Mucosa of rectum (tissue), 2 donors: ENCODE data around the gene ZNF587B.
"Not testable (repeated sequence)": the region's sequence is repeated elsewhere in the genome, so short reads cannot be mapped to it uniquely, and the experiment has no call there.

Experiments
- H3K27ac ChIP-seq, 2 donors: one replicate each; pipeline ENCODE4 v1.7.0; 2013; ENCODE audit warnings: inconsistent platforms in 2 of 2, low read depth in 2 of 2, low read length in 2 of 2
- H3K27me3 ChIP-seq, 2 donors: one replicate each; pipeline ENCODE4 v1.7.0; 2013; ENCODE audit warnings: low read length in 2 of 2; ENCODE audit not compliant: control insufficient read depth in 2 of 2, insufficient read depth in 2 of 2
- H3K36me3 ChIP-seq, 2 donors: one replicate each; pipeline ENCODE4 v1.7.0; 2013; ENCODE audit warnings: low read length in 2 of 2; ENCODE audit not compliant: control insufficient read depth in 2 of 2, insufficient read depth in 2 of 2
- H3K4me1 ChIP-seq, 2 donors: one replicate each; pipeline ENCODE4 v1.7.0; 2013; ENCODE audit warnings: low read length in 2 of 2, mild to moderate bottlenecking in 1 of 2; ENCODE audit not compliant: control insufficient read depth in 2 of 2, insufficient read depth in 2 of 2
- H3K4me3 ChIP-seq, 2 donors: one replicate each; pipeline ENCODE4 v1.7.0; 2013; ENCODE audit warnings: low read length in 2 of 2
- H3K9ac ChIP-seq, 2 donors: one replicate each; pipeline ENCODE4 v1.7.0; 2013; ENCODE audit warnings: low read length in 2 of 2, low read depth in 1 of 2, mild to moderate bottlenecking in 1 of 2
- H3K9me3 ChIP-seq, 2 donors: one replicate each; pipeline ENCODE4 v1.7.0; 2013; ENCODE audit warnings: low read length in 2 of 2; ENCODE audit not compliant: control insufficient read depth in 2 of 2
- donor health status: healthy.
- donor health status: Normal muscosa, but diverticular disease.

ZNF587B gene

GRCh38 chr19:57830071-57830602 is at the start of gene ZNF587B:
Gene ZNF587B (plus strand): TSS chr19:57830299. CDS start chr19:57830529, 230 bp downstream.
- Histone ChIP-seq H3K27me3 (no peaks in the 10 kb centered on the region), H3K4me1 (peaks cover 0 to 3% of the 10 kb centered on the region in 2 donors), H3K36me3 (no peaks in the 10 kb centered on the region), H3K27ac (no peak within 1 kb of the TSS), H3K9ac (no peak within 1 kb of the TSS), H3K4me3 (peak within 1 kb of the TSS; percentile 32 to 40), H3K9me3 (no peaks in the 10 kb centered on the region)

DNA sequence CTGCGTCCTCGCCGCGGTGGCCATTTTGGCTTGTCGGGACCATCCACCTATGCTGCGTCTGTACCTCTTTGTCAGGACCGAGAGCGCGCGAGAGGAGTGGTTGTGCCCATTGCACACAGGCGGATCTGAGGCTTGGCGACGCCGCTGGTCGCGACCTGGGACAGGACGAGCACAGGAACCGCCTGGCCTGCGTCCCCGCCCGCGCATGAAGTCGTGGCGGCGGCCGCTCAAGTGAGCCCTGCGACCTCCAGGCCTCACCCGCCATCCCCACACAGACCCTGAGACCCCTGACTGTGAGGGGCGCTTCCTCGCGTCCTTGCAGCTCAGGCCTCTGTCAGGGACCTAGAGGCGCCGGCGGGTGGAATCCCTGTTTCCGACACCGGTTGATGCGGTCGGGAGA is 43.8 kb upstream of the ZNF587B start:
- H3K36me3 ChIP-seq, result peaks cover 11 to 24% of the 10 kb centered on the region in 2 donors
- H3K27me3 ChIP-seq, result no peaks in the 10 kb centered on the region
- H3K4me3 ChIP-seq, result peak overlapping the region in 1 of 2 donors; percentile 5
- H3K4me1 ChIP-seq, result no peaks in the 10 kb centered on the region
- H3K9me3 ChIP-seq, result peaks cover 10 to 14% of the 10 kb centered on the region in 2 donors
- H3K9ac ChIP-seq, result no peak overlapping the region
- no peak overlapping the region for H3K27ac ChIP-seq

GRCh38 chr19:57786906-57787305 is 43.2 kb upstream of the ZNF587B start:
- no peak overlapping the region for H3K9ac ChIP-seq
- no peak overlapping the region for H3K27ac ChIP-seq
- peaks cover 10 to 13% of the 10 kb centered on the region in 2 donors for H3K9me3 ChIP-seq
- H3K36me3 ChIP-seq, result peaks cover 12 to 26% of the 10 kb centered on the region in 2 donors
- no peaks in the 10 kb centered on the region for H3K4me1 ChIP-seq
- H3K27me3 ChIP-seq, result no peaks in the 10 kb centered on the region
- H3K4me3 ChIP-seq, result no peak overlapping the region

DNA sequence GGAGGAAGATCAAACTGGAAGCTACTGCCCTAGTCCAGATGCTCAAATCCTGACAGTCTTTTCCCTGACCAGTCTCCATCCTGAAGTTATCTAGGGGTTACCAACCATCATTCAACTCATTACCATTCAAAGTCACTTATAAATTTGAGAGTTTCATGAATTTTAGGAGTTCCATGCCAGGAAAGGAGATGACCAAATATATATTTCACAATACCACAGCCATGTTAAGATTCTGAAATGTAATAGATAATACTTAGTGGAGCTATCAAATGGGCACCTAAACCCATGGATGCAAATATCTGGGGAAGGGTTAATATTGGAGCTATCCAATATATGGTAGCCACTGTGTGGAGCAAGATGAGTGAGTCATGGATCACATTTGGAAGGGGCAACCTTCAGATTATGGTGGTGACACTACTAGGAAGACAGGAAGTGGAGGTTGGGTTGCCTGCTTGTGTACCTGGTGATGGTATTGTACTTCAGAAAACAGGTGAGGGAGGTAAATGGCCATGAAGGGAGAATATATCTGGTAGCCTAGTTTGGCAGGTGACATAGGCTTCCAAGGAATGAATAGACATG is 41.9 kb upstream of the ZNF587B start:
- H3K4me3 ChIP-seq, result no peak overlapping the region
- no peak overlapping the region for H3K27ac ChIP-seq
- peaks cover 17 to 29% of the 10 kb centered on the region in 2 donors for H3K36me3 ChIP-seq
- H3K4me1 ChIP-seq, result no peaks in the 10 kb centered on the region
- peaks cover 10 to 13% of the 10 kb centered on the region in 2 donors for H3K9me3 ChIP-seq
- H3K27me3 ChIP-seq, result no peaks in the 10 kb centered on the region
- H3K9ac ChIP-seq, result no peak overlapping the region

GRCh38 chr19:57789288-57789687 is 40.8 kb upstream of the ZNF587B start:
- no peak overlapping the region for H3K9ac ChIP-seq
- H3K27ac ChIP-seq, result no peak overlapping the region
- H3K4me1 ChIP-seq, result no peaks in the 10 kb centered on the region
- peaks cover 10 to 13% of the 10 kb centered on the region in 2 donors for H3K9me3 ChIP-seq
- no peak overlapping the region for H3K4me3 ChIP-seq
- H3K36me3 ChIP-seq, result peaks cover 17 to 29% of the 10 kb centered on the region in 2 donors
- H3K27me3 ChIP-seq, result no peaks in the 10 kb centered on the region

- H3K9me3 ChIP-seq, H3K4me1 ChIP-seq, H3K27me3 ChIP-seq, H3K4me3 ChIP-seq, H3K9ac ChIP-seq, H3K27ac ChIP-seq: not testable (repeated sequence)
- peaks cover 15 to 16% of the 10 kb centered on the region in 2 donors for H3K36me3 ChIP-seq
Measured at GRCh38 chr19:57796580-57796979, 33.5 kb upstream of the ZNF587B start.

GRCh38 chr19:57800696-57801095 is 29.4 kb upstream of the ZNF587B start:
- Histone ChIP-seq H3K4me3 (no peak overlapping the region), H3K27ac (no peak overlapping the region), H3K27me3 (no peaks in the 10 kb centered on the region), H3K9ac (no peak overlapping the region), H3K9me3 (no peaks in the 10 kb centered on the region), H3K4me1 (peaks cover 11 to 22% of the 10 kb centered on the region in 2 donors), H3K36me3 (peaks cover 5% of the 10 kb centered on the region in 2 donors)

- peaks cover 12 to 22% of the 10 kb centered on the region in 2 donors for H3K4me1 ChIP-seq
- peak overlapping the region in 1 of 2 donors; percentile 6 for H3K27ac ChIP-seq
- H3K27me3 ChIP-seq, result no peaks in the 10 kb centered on the region
- no peak overlapping the region for H3K4me3 ChIP-seq
- no peaks in the 10 kb centered on the region for H3K36me3 ChIP-seq
- H3K9ac ChIP-seq, result no peak overlapping the region
- no peaks in the 10 kb centered on the region for H3K9me3 ChIP-seq
Measured at GRCh38 chr19:57802269-57802668, 27.8 kb upstream of the ZNF587B start.

DNA sequence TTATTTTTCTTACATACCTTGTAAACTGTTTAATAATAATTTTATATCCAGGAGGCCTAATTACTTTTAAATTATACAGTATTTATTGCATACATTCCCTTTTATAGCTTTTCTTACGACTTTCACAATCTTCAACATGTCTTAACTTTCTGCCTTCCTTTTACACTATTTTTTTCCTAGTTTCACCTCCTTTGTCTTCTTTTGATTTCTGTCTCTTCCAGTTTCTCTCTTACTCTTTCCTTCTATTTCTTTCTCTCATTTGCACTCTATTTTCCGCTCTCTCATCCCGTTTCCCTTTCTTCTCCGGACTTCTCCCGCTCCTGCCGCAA is 26.9 kb upstream of the ZNF587B start:
- H3K36me3 ChIP-seq, result peaks cover 7% of the 10 kb centered on the region in 2 donors
- H3K27ac ChIP-seq, result peak overlapping the region; percentile 75 to 88
- H3K27me3 ChIP-seq, result no peaks in the 10 kb centered on the region
- peaks cover 12 to 22% of the 10 kb centered on the region in 2 donors for H3K4me1 ChIP-seq
- peak overlapping the region; percentile 56 to 83 for H3K4me3 ChIP-seq
- H3K9ac ChIP-seq, result peak overlapping the region; percentile 65 to 77
- no peaks in the 10 kb centered on the region for H3K9me3 ChIP-seq

DNA sequence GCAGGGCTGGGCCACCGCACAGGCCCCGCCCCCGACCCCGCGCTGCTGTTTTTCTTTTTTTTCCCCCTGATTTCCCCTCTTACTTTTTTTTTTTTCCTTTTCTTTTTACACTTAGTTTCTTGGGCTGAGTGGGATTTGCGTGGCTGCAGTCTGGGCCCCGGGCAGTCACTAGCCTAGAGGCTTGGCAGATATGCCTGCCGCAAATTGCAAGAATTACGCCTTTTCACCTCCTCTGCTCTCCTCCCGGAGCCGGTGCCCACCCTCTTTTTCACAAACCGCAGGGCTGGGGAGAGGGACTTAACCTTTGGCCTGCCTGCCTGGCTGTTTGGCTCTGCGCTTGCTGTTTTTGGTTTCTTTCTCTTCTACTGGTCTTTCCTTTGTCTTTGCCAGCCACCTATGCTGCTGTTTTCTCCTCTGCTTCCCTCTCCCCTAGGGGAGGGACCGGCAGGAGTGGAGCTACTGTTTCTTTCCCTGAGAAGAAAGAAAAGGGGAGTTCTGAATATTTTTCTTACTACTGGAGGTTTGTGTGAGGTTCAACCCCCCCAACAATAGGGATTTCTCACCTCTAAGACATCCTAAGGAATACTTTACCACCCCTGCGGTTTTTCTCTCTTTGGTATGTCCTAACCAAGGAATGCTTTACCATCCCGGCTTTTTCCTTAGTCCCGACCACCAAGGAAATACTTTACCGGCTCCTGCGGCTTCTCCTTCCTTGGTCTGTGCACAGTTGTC is 26.3 kb upstream of the ZNF587B start:
- Histone ChIP-seq H3K4me1 (peaks cover 12 to 22% of the 10 kb centered on the region in 2 donors), H3K9ac (peak overlapping the region; percentile 65 to 77), H3K4me3 (peak overlapping the region; percentile 56 to 83), H3K27me3 (no peaks in the 10 kb centered on the region), H3K27ac (peak overlapping the region; percentile 75 to 88), H3K9me3 (no peaks in the 10 kb centered on the region), H3K36me3 (peaks cover 11 to 12% of the 10 kb centered on the region in 2 donors)
